Osteocyte (in vitro differentiated cells): ENCODE measurements around the gene PSPN. TPM values are rescaled to one million over a fixed set of nuclear protein-coding genes. Genes with fewer than 3 reads are reported as not detected.
"Not testable (repeated sequence)": the region's sequence is repeated elsewhere in the genome, so short reads cannot be mapped to it uniquely, and the experiment has no call there.

ENCODE experiments used
- DNase-seq: peaks from one replicate; pipeline ENCODE4 v3.0.0; 2021; ENCODE audit warnings: mixed read lengths; ENCODE audit not compliant: unreplicated experiment; ENCODE audit errors: extremely low spot score
- H3K27ac Mint-ChIP-seq: one replicate; pipeline ENCODE4 v1.8.0; 2021; ENCODE audit warnings: mild to moderate bottlenecking, mixed read lengths; ENCODE audit not compliant: unreplicated experiment
- H3K27me3 Mint-ChIP-seq: one replicate; pipeline ENCODE4 v1.8.0; 2021; ENCODE audit warnings: mixed read lengths; ENCODE audit not compliant: unreplicated experiment
- H3K36me3 Mint-ChIP-seq: one replicate; pipeline ENCODE4 v1.8.0; 2021; ENCODE audit warnings: mixed read lengths; ENCODE audit not compliant: unreplicated experiment
- H3K4me1 Mint-ChIP-seq: one replicate; pipeline ENCODE4 v1.8.0; 2021; ENCODE audit warnings: mixed read lengths; ENCODE audit not compliant: unreplicated experiment
- H3K4me3 Mint-ChIP-seq: one replicate; pipeline ENCODE4 v1.8.0; 2021; ENCODE audit warnings: mild to moderate bottlenecking, moderate library complexity, mixed read lengths; ENCODE audit not compliant: unreplicated experiment
- H3K9me3 Mint-ChIP-seq: one replicate; pipeline ENCODE4 v1.8.0; 2021; ENCODE audit warnings: mixed read lengths; ENCODE audit not compliant: unreplicated experiment
- total RNA-seq: library from RNA; stranded (reverse); gene quantifications from 2 replicates; pipeline ENCODE4 v1.2.1, GENCODE V29; 2021
- TF ChIP-seq, protein P1 (sequence below): fragments of 200-600 bp; sonication (generic); IDR thresholded peaks from 2 replicates; pipeline ENCODE4 v1.5.0; 2021; ENCODE audit warnings: antibody characterized with exemption, mild to moderate bottlenecking, moderate library complexity

The PSPN gene
- total RNA-seq, 1 donor from 2014 or later, result 3.5 TPM

DNA sequence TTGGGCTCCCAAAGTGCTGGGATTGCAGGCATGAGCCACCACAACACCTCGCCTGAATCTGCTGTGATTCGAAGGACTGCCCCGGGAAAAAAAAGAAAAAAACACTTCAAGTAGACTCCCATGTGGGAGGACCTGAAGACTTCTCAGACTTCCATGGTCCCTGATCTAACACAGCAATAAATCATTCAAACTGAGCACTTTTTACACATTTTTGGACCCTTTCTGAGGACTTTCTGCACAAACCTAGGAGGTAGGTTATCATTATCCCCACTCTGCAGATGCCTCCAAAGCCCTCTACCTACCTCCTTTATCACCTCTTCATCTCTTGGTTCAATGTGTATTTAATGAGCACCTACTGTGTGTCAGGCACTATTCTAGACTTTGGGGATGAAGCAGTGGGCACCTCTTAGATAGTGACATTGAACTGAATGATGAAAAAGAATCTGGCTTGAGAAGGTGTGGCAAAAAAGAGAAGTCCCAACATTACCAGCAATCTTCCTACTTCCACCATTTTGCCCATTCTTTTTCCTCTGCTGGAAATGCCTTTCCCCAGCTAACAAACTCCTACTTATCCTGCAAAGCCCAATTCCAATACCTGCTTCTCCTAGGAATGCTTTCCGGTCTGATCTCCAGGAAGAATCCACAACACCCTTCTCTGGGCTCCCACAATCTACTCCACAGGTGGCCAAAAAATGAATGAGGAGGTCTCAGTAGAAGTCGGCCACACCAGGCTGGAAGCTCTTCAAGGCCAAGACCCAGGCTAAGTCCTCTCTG, 16.0 kb downstream of the PSPN start:
- TF ChIP-seq, protein P1, sequence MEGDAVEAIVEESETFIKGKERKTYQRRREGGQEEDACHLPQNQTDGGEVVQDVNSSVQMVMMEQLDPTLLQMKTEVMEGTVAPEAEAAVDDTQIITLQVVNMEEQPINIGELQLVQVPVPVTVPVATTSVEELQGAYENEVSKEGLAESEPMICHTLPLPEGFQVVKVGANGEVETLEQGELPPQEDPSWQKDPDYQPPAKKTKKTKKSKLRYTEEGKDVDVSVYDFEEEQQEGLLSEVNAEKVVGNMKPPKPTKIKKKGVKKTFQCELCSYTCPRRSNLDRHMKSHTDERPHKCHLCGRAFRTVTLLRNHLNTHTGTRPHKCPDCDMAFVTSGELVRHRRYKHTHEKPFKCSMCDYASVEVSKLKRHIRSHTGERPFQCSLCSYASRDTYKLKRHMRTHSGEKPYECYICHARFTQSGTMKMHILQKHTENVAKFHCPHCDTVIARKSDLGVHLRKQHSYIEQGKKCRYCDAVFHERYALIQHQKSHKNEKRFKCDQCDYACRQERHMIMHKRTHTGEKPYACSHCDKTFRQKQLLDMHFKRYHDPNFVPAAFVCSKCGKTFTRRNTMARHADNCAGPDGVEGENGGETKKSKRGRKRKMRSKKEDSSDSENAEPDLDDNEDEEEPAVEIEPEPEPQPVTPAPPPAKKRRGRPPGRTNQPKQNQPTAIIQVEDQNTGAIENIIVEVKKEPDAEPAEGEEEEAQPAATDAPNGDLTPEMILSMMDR, result no peak
- Mint-ChIP-seq H3K27ac (no peak overlapping the region), H3K27me3 (no peaks in the 10 kb centered on the region), H3K4me1 (peaks cover 18% of the 10 kb centered on the region), H3K36me3 (peaks cover 2% of the 10 kb centered on the region), H3K9me3 (no peaks in the 10 kb centered on the region), H3K4me3 (no peak overlapping the region)
- DNase-seq, result no peak

DNA sequence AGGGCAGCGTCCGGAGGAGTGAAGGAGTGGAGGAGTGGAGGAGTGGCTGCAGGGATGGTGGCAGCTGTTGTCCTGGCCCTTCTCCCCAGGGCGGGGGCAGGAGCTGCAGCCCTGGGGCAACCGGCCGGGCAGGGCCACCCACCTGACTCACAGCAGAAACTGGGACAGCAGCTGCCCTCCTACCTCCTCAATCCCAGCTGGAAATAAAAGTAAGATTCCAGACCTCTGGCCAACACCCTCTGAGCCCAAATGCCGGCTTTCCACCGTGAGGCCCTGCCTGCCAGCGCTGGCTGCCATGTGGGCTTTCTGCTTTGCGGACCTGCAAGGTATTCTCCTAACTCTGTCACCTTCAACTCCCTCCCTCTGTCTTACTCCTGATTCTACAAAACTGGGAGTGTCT, 17.7 kb downstream of the PSPN start:
- H3K36me3 Mint-ChIP-seq, result no peaks in the 10 kb centered on the region
- TF ChIP-seq, protein P1, result no peak
- H3K4me3 Mint-ChIP-seq, result no peak overlapping the region
- no peaks in the 10 kb centered on the region for H3K27me3 Mint-ChIP-seq
- H3K9me3 Mint-ChIP-seq, result no peaks in the 10 kb centered on the region
- DNase-seq, result no peak
- peaks cover 14% of the 10 kb centered on the region for H3K4me1 Mint-ChIP-seq
- no peak overlapping the region for H3K27ac Mint-ChIP-seq

- Mint-ChIP-seq H3K4me1 (peaks cover 6% of the 10 kb centered on the region), H3K27ac (no peak overlapping the region), H3K9me3 (peaks cover under 1% of the 10 kb centered on the region), H3K27me3 (no peaks in the 10 kb centered on the region), H3K4me3 (no peak overlapping the region), H3K36me3 (no peaks in the 10 kb centered on the region)
- TF ChIP-seq, protein P1, result no peak
- no peak for DNase-seq
Measured at GRCh38 chr19:6357174-6357573, 18.6 kb downstream of the PSPN start.

- not testable (repeated sequence) for H3K4me1 Mint-ChIP-seq, H3K27me3 Mint-ChIP-seq, H3K9me3 Mint-ChIP-seq, H3K4me3 Mint-ChIP-seq, DNase-seq, H3K36me3 Mint-ChIP-seq, H3K27ac Mint-ChIP-seq
Measured at GRCh38 chr19:6355321-6356040, 20.3 kb downstream of the PSPN start.

- Mint-ChIP-seq H3K4me3 (no peak overlapping the region), H3K4me1 (peaks cover 3% of the 10 kb centered on the region), H3K27ac (no peak overlapping the region), H3K36me3 (no peaks in the 10 kb centered on the region), H3K27me3 (no peaks in the 10 kb centered on the region), H3K9me3 (peaks cover 3% of the 10 kb centered on the region)
- no peak for DNase-seq
- TF ChIP-seq, protein P1, result peak; percentile 64
Measured at GRCh38 chr19:6354098-6354674, 21.5 kb downstream of the PSPN start.
